SK-N-DZ (cell line): ENCODE measurements around the gene GUCY2D.
"Not testable (repeated sequence)": the region's sequence is repeated elsewhere in the genome, so short reads cannot be mapped to it uniquely, and the experiment has no call there.

Experiments
- DNase-seq: peaks from one replicate; pipeline ENCODE4 v3.0.0-alpha.2; 2015; ENCODE audit warnings: low spot score

GUCY2D gene

GRCh38 chr17:8044819-8045810 is 42.7 kb downstream of the GUCY2D start:
- no peak for DNase-seq

DNA sequence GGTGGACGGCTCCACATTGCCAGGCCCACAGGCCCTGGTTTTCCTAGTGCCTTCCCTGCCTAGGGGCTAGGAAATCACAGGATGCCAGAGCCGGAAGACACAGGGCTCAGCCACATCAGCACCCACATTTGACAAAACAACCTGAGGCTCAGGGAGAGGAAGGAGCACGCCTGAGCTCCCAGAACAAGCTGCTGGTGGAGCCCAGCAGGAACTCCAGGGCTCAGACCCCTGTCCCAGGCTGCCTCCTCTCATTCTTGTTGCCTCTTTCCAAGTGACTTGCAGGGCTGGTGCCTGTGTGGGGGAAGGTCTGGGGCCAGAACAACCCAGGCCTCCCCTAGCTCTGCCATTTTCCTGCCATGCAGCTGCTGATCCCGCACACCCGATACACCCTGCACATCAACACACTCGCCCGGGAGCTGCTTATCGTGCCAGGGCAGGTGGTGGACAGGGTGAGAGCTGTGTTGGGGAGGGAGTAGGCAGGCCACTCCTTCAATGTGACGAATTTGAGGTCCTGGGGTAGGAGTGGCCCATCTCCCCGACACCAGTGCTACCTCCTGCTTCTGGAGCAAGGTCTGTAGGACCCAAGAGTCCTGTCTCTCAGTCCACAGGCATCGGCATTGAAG is 44.0 kb downstream of the GUCY2D start:
- DNase-seq: no peak

GRCh38 chr17:8046929-8047768 is 44.7 kb downstream of the GUCY2D start:
- DNase-seq: no peak

DNA sequence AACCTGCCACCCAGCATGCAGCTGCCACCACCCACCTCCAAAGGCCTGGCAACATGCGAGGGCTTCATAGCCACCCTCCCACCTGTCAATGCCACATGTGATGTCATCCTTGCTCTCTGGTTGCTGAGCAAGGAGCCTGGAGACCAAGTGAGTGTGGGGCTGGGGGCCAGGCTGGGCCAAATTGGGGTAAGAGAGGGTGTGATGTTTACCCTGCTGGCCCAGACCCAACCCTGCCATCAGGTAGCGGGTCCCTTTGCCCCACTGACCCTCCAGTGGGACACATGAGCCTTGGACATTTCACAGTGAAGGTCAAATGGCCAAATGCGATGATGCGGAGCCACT is 45.3 kb downstream of the GUCY2D start:
- no peak for DNase-seq

- no peak for DNase-seq
These were observed 45.8 kb downstream of the GUCY2D start for GRCh38 chr17:8048236-8048635.

GRCh38 chr17:8048736-8049135 is 46.3 kb downstream of the GUCY2D start:
- no peak for DNase-seq

GRCh38 chr17:8051831-8052230 is 49.4 kb downstream of the GUCY2D start:
- DNase-seq: no peak

GRCh38 chr17:8052256-8053252 is 50.1 kb downstream of the GUCY2D start:
- DNase-seq: no peak

GRCh38 chr17:8053600-8053999 is 51.2 kb downstream of the GUCY2D start:
- no peak for DNase-seq

- DNase-seq: no peak
These were observed 53.4 kb downstream of the GUCY2D start for GRCh38 chr17:8055851-8056231.

DNA sequence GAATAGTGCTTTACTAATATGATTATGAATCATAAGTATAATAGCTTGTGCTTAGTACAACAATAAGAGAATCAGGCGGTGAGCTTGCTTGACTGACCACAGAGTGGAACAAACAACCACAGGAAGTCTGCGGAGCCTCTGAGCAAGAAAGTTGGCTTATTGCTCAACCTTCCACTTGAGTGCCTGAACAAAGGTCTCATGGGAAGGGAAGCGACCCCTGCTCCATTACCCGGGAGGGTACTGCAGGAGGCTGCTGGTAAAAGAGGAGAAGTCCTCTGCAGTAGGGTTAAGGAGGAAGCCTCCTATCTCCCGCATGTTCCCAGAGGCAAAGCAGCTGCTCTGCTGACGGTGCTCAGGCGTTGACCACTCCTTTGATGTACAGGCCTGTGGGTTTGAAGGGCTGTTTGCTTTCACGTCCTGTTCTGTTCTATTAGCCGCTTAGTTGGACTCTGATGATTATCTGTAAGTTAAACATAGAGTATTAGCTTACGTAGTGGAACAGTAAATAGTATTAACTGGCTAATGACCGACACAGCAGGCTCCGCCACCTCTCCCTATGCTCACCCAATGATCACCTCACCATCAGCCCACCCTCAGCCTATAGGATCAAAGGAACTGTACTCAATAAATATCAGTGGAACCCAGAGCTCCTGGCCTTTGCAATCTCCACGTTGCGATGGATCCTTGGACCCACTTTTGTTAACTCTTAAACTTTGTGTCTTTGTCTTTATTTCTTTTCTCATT is 54.0 kb downstream of the GUCY2D start:
- no peak for DNase-seq

DNA sequence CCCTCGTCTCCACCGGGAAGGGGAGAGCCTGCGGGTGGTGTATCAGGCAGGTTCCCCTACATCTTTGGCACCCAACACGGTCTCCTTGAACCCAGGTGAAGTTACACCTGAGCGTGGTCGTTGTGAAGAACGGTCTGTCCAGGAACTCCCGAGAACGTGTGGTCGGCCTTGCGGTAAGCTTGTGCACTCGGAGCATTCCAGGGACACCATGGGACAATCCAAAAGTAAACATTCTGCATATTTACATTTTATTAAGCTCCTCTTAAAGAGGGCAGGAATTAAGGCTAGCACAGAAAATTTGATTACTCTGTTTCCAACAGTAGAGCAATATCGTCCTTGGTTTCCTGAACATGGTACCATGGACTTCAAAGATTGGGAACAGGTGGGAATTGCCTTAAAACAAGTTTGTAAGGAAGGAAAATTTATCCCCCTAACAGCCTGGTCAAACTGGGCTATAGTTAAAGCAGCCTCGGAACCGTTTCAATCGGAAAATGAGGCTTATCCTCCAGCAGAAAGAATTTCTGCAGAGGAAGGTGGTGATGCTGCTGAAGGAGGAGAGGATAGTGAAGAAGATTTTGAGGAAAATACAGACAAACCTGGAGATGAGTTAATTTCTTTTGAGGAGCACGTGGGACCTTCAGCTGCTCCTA is 54.7 kb downstream of the GUCY2D start:
- no peak for DNase-seq

DNA sequence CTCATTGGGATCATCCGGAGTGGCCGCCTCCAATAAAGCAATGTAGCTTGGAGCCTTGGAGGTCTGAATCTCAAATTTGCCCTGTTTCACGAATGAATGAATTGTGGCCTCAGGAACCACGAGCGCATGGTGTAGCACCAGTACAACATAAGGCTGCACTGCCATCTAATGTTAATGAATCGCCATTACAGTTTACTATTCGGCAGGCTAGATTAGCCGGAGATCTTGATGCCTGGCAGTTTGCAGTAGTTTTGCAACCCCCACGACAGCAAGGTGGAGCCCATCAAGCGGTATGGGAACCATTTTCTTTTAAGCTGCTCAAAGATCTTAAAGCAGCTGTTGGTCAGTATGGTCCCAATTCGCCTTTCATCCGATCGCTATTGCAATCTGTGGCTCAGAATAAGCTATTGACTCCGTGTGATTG is 55.3 kb downstream of the GUCY2D start:
- DNase-seq: peak; percentile 81

- no peak for DNase-seq
These were observed 56.7 kb downstream of the GUCY2D start for GRCh38 chr17:8059131-8059530.

GRCh38 chr17:8060274-8060673 is 57.9 kb downstream of the GUCY2D start:
- DNase-seq: peak; percentile 75

DNA sequence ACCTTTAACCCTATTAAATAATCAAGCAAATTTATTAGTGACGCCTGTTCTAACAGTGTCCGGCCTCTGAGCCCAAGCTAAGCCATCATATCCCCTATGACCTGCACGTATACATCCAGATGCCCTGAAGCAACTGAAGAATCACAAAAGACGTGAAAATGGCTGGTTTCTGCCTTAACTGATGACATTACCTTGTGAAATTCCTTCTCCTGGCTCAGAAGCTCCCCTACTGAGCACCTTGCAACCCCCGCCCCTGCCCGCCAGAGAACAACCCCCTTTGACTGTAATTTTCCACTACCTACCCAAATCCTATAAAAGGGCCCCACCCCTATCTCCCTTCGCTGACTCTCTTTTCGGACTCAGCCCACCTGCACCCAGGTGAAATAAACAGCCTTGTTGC is 59.4 kb downstream of the GUCY2D start:
- not testable (repeated sequence) for DNase-seq

GRCh38 chr17:8062435-8062806 is 60.0 kb downstream of the GUCY2D start:
- no peak for DNase-seq

DNA sequence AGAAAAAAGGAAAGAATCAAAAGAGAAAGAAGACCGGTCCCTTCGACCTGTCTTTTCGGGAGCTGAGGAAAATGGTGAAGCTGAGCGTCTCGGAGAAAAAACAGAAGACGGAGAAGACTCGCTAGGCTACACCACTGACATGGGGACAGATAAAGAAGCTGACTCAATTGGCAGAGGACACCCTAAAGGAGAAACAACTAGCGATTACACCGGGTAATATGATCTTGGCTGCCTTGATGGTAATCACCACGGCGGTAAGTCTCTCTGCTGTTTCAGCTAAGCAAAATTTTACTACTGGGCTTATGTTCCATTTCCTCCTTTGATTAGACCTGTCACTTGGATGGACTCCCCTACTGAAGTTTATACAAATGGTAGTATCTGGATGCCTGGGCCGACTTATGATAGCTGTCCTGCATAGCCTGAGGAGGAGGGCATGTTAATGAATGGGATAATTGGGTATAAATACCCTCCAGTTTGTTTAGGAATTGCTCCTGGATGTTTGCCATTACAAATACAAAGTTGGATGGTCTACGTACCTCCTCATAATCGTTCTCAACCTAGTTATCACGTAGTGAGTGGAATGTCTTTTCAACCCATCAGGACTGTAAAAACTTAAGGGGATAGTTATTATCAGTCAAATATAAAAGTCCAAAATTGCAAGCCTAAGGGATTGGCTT is 60.5 kb downstream of the GUCY2D start:
- DNase-seq: no peak
